ENCODE measurements around the gene GTF2F2.
A peak's percentile ranks its signal among the peaks of the same experiment; 100 is the strongest.

GTF2F2 gene

DNA sequence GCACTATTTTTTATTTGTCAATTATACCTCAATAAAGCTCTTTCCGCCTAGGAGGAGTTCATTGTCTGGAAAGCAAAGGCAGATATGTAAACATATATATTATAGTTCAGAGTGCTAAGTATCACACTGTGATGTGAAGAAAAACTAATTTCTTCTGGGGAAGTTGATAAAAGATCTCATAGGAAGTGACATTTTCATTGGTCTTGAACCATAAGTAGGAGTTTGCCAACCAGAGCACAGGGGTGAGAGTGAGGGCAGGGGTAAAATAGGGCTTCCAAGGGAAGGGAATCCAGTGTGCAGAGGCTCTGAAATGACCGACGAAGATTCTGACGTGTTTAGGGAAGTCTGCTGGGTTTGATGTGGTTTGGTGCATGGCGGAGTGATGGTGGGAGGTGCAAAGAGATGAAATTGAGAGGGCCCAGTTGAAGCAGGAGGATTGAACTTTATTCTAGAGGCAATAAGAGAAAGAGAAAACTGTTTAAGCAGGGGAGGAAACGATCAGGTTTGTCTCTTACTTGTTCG lies 780 bp upstream of the GTF2F2 start:
- TF ChIP-seq, protein P1, sequence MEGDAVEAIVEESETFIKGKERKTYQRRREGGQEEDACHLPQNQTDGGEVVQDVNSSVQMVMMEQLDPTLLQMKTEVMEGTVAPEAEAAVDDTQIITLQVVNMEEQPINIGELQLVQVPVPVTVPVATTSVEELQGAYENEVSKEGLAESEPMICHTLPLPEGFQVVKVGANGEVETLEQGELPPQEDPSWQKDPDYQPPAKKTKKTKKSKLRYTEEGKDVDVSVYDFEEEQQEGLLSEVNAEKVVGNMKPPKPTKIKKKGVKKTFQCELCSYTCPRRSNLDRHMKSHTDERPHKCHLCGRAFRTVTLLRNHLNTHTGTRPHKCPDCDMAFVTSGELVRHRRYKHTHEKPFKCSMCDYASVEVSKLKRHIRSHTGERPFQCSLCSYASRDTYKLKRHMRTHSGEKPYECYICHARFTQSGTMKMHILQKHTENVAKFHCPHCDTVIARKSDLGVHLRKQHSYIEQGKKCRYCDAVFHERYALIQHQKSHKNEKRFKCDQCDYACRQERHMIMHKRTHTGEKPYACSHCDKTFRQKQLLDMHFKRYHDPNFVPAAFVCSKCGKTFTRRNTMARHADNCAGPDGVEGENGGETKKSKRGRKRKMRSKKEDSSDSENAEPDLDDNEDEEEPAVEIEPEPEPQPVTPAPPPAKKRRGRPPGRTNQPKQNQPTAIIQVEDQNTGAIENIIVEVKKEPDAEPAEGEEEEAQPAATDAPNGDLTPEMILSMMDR (IDR thresholded peaks at IDR 0.05; ENCODE audit: low read depth, low read length): no peak
- no peaks in the 10 kb centered on the region for H3K27me3 ChIP-seq
- DNase-seq: no peak

DNA sequence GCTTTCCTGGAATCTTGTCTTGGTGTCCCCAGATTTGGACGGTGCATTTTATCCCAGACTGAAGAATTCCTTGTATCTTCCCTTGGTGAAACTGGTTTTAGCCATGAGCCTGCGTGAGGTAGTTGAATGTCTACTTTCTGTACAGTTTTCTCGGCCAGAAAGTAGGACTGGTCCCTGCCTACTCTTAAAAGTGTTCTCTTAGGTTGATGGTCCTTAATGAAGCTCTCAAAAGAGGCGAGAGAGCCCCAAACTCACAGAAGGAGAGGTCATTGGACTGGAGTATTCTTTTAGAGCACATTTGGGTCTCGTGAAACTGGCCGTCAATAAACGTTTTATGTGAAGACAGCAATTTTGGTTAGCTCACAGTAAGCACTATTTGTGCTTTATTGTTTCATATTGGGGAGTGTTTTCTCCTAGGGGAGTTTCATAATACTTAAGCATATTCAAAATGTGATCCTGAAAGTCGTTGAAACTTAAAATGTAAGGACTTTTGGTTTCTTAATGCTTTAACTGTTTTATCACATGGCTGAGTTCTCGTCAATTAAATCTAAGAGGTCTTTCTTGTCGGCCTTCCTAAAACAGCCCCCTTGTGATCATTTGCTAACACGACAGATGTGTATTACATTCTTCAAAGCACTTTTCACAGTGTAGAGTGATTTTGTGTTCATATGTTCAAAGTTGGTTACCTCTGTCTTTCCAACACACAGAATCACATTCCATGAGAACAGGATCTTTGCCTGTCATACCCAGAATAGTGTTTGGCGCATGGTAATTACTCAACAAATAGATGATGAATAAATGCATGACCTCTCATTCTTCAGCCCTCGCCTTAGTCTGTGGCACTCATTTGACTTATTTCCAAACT lies 889 bp downstream of the GTF2F2 start:
- Histone ChIP-seq H3K36me3 (no peaks in the 10 kb centered on the region), H3K4me1 (0 out of 2 replicates have a peak, but pooled peaks cover 4% of the 10 kb centered on the region), H3K4me3 (ENCODE audit: low read depth, low read length) (peak overlapping the region; percentile 93), H3K9me3 (no peaks in the 10 kb centered on the region), H3K27me3 (no peaks in the 10 kb centered on the region)
- no peak for DNase-seq
- TF ChIP-seq, protein P1 (IDR thresholded peaks at IDR 0.05; ENCODE audit: low read depth, low read length): peak; percentile 13; the same call in 1 of the 2 replicates

More for the DNA sequence above, 780 bp upstream of the GTF2F2 start:
- Histone ChIP-seq H3K4me1 (0 out of 2 replicates have a peak, but pooled peaks cover 4% of the 10 kb centered on the region), H3K9me3 (no peaks in the 10 kb centered on the region), H3K4me3 (ENCODE audit: low read depth, low read length) (peak overlapping the region; percentile 93), H3K36me3 (no peaks in the 10 kb centered on the region)

DNA sequence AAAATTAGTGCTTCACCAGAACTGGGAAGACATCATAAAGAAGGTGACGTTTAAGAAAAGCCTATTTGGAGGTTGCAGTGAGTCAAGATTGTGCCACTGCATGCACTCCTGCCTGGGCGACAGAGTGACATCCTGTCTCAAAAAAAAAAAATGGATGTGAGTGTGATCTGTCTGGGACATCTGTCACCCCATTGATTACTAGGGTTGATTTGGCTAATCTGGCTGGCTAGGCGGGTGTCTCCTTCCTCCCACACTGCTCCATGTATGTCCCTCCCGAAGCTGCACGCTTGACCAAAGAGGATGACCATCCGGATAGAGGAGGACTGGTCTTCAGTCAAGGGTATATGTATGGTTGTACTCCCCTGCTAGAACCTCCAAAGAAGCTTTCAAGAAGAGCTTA lies 2.6 kb downstream of the GTF2F2 start:
- TF ChIP-seq, protein P1 (IDR thresholded peaks at IDR 0.05; ENCODE audit: low read depth, low read length): no peak
- Histone ChIP-seq H3K9me3 (no peaks in the 10 kb centered on the region), H3K4me3 (ENCODE audit: low read depth, low read length) (no peak overlapping the region)

DNA sequence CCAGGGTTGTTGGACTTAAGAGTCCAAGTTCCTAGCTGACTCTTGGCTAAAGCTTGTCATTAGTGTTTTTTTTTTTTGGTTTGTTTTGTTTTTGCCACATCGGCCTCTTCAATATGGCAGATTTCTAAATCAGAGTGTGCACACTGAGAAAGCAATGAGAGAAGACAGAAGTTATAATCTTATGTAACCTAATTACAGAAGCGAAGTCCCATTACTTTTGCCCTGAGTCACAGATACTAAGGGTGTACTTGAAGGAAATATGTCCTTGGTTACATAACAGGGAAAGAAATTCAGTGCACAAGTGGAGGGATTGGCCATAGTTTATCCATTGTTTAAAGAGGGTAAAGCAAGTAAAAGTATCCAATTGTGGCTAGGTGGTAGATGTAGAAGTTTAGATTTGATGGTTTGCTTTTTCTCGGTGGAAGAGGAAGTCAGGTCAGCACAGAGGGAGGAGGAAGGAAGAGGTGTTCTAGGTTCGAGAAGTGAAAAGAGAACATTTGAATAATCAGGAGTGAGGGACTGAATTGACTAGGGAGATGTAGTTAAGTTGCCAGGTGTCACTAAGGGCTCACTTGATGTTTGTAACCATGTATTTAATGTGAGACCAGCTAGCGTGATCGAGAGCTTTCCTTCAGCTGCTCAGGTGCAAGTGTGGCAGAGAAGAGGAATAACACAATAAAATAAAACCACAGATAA lies 12.2 kb downstream of the GTF2F2 start:
- no peak for DNase-seq
- Histone ChIP-seq H3K4me1 (peaks cover 17% of the 10 kb centered on the region), H3K27me3 (no peaks in the 10 kb centered on the region), H3K4me3 (ENCODE audit: low read depth, low read length) (no peak overlapping the region), H3K9me3 (no peaks in the 10 kb centered on the region; the same call in none of the 2 replicates), H3K36me3 (peaks cover 4% of the 10 kb centered on the region; the same call in 1 of the 2 replicates)
- TF ChIP-seq, protein P1 (IDR thresholded peaks at IDR 0.05; ENCODE audit: low read depth, low read length): no peak

More for the DNA sequence above, 2.6 kb downstream of the GTF2F2 start:
- H3K27me3 ChIP-seq: no peaks in the 10 kb centered on the region
- H3K4me1 ChIP-seq: 0 out of 2 replicates have a peak, but pooled peaks cover 4% of the 10 kb centered on the region
- DNase-seq: no peak
- H3K36me3 ChIP-seq: no peaks in the 10 kb centered on the region

DNA sequence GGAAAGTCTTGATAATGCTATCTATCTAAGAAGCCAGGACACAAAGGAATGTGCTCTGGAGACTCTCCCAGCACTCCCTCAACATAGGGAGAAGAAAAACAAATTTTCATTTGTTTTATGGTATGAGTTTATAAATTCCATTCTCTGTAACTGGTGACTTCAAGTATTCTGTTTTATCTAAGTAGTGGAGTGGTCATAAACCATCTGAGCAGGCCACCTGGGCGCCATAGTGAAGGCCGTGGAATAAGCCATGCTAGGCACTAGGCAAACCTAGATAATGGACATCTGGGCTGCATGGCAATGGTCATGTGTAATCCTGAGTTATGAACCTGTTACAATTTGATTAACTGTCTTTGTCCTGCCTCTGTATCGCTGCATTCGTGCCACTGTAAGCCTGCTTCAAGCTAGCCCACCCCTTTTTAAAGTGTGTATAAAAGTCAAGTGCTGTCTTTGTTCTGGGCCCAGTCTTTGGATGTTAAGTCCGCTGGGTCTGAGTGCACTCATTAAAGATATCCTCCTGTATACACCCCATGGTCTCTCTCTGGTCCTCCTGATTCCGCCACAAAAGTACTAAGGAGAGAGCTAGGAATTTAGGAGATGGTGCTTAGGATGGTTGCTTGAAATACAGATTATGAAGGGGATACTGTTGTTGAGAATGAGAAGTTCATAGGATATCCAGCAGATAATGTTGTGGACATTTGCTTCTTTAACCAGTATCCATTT lies 13.2 kb downstream of the GTF2F2 start:
- Histone ChIP-seq H3K4me3 (ENCODE audit: low read depth, low read length) (no peak overlapping the region), H3K27me3 (no peaks in the 10 kb centered on the region), H3K9me3 (no peaks in the 10 kb centered on the region; the same call in none of the 2 replicates), H3K4me1 (peaks cover 17% of the 10 kb centered on the region), H3K36me3 (peaks cover 4% of the 10 kb centered on the region)
- TF ChIP-seq, protein P1 (IDR thresholded peaks at IDR 0.05; ENCODE audit: low read depth, low read length): no peak
- DNase-seq: peak; percentile 25

Data from BE2C (cell line).